AG10803 (cell line): ENCODE data around the gene DNAJC1.

ENCODE experiments used
- DNase-seq: peaks from one replicate; pipeline ENCODE4 v3.0.0; 2010; ENCODE audit warnings: low read depth
- H3K4me3 ChIP-seq: 2 replicates; pipeline ENCODE4 v1.5.1; 2011; ENCODE audit warnings: mild to moderate bottlenecking, low read length, control low read depth
- CTCF ChIP-seq: conservative IDR thresholded peaks from 2 replicates; pipeline ENCODE4 v1.5.1; 2011; ENCODE audit warnings: mild to moderate bottlenecking, low read length, control low read depth, inconsistent platforms

Gene DNAJC1

GRCh38 chr10:21954690-21955089 is 48.8 kb downstream of the DNAJC1 start:
- no peak for DNase-seq
- TF ChIP-seq CTCF = no peak

GRCh38 chr10:21954132-21954531 is 49.4 kb downstream of the DNAJC1 start:
- DNase-seq = no peak
- no peak overlapping the region for H3K4me3 ChIP-seq
- no peak for TF ChIP-seq CTCF

More at GRCh38 chr10:21954690-21955089, 48.8 kb downstream of the DNAJC1 start:
- H3K4me3 ChIP-seq = no peak overlapping the region

GRCh38 chr10:21953585-21954057 is 49.9 kb downstream of the DNAJC1 start:
- TF ChIP-seq CTCF = peak; percentile 56
- peak; percentile 58 for DNase-seq

GRCh38 chr10:21950566-21950965 is 53.0 kb downstream of the DNAJC1 start:
- no peak for DNase-seq
- no peak overlapping the region for H3K4me3 ChIP-seq
- TF ChIP-seq CTCF = no peak

More at GRCh38 chr10:21953585-21954057, 49.9 kb downstream of the DNAJC1 start:
- no peak overlapping the region for H3K4me3 ChIP-seq

- no peak for TF ChIP-seq CTCF
- no peak overlapping the region for H3K4me3 ChIP-seq
- no peak for DNase-seq
These were observed 56.6 kb downstream of the DNAJC1 start for GRCh38 chr10:21946946-21947345.

GRCh38 chr10:21944727-21945386 is 58.7 kb downstream of the DNAJC1 start:
- DNase-seq = no peak
- no peak overlapping the region for H3K4me3 ChIP-seq
- no peak for TF ChIP-seq CTCF

- TF ChIP-seq CTCF = no peak
- peak; percentile 28 for DNase-seq
- H3K4me3 ChIP-seq = no peak overlapping the region
These were observed 59.8 kb downstream of the DNAJC1 start for GRCh38 chr10:21943633-21944265.
